GM23338 (cell line): ENCODE measurements around the gene RNF8.

Experiments
- CREB1 ChIP-seq: fragments of 250-450 bp; sonication (Bioruptor Pico); IDR thresholded peaks from 2 replicates; pipeline ENCODE4 v1.5.0; 2020; ENCODE audit warnings: low read depth, mild to moderate bottlenecking, moderate library complexity
- EZH2 ChIP-seq: fragments of 200-600 bp; sonication (generic); IDR thresholded peaks from one replicate; pipeline ENCODE4 v1.8.0; 2017; ENCODE audit warnings: antibody characterized with exemption, mild to moderate bottlenecking, low read depth; ENCODE audit not compliant: unreplicated experiment
- EZH2phosphoT487 ChIP-seq: fragments of 200-600 bp; sonication (generic); IDR thresholded peaks from one replicate; pipeline ENCODE4 v1.8.1; 2018; ENCODE audit warnings: antibody characterized with exemption; ENCODE audit not compliant: unreplicated experiment
- NANOG ChIP-seq: IDR thresholded peaks from 2 replicates; pipeline ENCODE4 v1.6.1; 2016; ENCODE audit warnings: antibody characterized with exemption, borderline replicate concordance
- POLR2AphosphoS5 ChIP-seq: IDR thresholded peaks from 2 replicates; pipeline ENCODE4 v1.6.1; 2016; ENCODE audit warnings: antibody characterized with exemption, low read depth
- STAT1 ChIP-seq: IDR thresholded peaks from one replicate; pipeline ENCODE4 v1.6.1; 2016; ENCODE audit warnings: antibody characterized with exemption; ENCODE audit not compliant: unreplicated experiment
- ZNF331 ChIP-seq: fragments of 250-450 bp; sonication (Bioruptor Pico); IDR thresholded peaks from 2 replicates; pipeline ENCODE4 v1.5.0; 2020; ENCODE audit warnings: low read depth, mild to moderate bottlenecking, moderate library complexity
- TF ChIP-seq, protein P1 (sequence below), 2 experiments: fragments of 200-600 bp in 1 of 2; sonication (generic) in 1 of 2; conservative IDR thresholded peaks; 2 replicates each; pipeline versions ENCODE4 v1.5.1 to v1.6.1; 2016 to 2017; ENCODE audit warnings: antibody characterized with exemption in 2 of 2, low read depth in 2 of 2, mild to moderate bottlenecking in 2 of 2, moderate library complexity in 1 of 2
- TF ChIP-seq, protein P2 (sequence below): IDR thresholded peaks from one replicate; pipeline ENCODE4 v1.6.1; 2018; ENCODE audit warnings: antibody characterized with exemption; ENCODE audit not compliant: unreplicated experiment
- TF ChIP-seq, protein P3 (sequence below): IDR thresholded peaks from 2 replicates; pipeline ENCODE4 v1.6.1; 2016; ENCODE audit warnings: antibody characterized with exemption

DNA sequence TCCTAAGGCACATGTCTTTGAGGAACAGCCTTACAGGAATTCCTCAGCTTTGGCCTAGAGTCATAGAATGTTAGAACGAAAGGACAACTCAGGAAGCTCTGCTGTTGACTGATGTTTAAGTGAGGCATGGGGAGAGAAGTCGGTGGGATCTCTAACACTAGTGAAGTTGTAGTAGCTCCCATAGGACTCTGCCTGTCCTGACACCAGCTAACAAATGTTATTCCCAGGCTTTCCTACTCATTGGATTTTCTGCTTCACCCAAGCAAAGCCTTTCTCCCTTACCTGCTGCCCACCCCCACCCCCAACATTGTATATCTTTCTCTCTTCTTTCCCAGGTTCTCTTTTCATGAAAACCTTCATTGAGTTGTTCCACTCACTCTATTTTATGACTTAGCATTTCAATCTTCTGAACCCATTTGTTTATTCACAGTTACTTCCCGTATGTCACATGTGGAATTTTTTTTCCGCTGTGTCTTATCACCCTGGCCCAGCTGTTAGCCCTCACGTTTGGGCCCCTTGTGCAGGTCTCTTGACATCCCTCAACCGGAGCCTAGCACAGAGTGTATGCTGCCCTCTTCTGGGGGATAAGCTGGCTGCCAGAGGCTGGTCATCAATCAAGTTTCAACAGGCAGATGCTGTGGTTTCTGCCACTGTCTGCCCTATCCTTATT, 39.2 kb upstream of the RNF8 start:
- TF ChIP-seq EZH2 (no peak), EZH2phosphoT487 (no peak), POLR2AphosphoS5 (no peak), ZNF331 (CRISPR knock-in tag) (no peak), CREB1 (CRISPR knock-in tag) (no peak), NANOG (no peak), STAT1 (no peak)
- TF ChIP-seq, protein P1, sequence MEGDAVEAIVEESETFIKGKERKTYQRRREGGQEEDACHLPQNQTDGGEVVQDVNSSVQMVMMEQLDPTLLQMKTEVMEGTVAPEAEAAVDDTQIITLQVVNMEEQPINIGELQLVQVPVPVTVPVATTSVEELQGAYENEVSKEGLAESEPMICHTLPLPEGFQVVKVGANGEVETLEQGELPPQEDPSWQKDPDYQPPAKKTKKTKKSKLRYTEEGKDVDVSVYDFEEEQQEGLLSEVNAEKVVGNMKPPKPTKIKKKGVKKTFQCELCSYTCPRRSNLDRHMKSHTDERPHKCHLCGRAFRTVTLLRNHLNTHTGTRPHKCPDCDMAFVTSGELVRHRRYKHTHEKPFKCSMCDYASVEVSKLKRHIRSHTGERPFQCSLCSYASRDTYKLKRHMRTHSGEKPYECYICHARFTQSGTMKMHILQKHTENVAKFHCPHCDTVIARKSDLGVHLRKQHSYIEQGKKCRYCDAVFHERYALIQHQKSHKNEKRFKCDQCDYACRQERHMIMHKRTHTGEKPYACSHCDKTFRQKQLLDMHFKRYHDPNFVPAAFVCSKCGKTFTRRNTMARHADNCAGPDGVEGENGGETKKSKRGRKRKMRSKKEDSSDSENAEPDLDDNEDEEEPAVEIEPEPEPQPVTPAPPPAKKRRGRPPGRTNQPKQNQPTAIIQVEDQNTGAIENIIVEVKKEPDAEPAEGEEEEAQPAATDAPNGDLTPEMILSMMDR (conservative IDR thresholded peaks at IDR 0.05; ENCODE audit: low read depth in 2 of 2): peak; percentile 70 to 89
- TF ChIP-seq, protein P2, sequence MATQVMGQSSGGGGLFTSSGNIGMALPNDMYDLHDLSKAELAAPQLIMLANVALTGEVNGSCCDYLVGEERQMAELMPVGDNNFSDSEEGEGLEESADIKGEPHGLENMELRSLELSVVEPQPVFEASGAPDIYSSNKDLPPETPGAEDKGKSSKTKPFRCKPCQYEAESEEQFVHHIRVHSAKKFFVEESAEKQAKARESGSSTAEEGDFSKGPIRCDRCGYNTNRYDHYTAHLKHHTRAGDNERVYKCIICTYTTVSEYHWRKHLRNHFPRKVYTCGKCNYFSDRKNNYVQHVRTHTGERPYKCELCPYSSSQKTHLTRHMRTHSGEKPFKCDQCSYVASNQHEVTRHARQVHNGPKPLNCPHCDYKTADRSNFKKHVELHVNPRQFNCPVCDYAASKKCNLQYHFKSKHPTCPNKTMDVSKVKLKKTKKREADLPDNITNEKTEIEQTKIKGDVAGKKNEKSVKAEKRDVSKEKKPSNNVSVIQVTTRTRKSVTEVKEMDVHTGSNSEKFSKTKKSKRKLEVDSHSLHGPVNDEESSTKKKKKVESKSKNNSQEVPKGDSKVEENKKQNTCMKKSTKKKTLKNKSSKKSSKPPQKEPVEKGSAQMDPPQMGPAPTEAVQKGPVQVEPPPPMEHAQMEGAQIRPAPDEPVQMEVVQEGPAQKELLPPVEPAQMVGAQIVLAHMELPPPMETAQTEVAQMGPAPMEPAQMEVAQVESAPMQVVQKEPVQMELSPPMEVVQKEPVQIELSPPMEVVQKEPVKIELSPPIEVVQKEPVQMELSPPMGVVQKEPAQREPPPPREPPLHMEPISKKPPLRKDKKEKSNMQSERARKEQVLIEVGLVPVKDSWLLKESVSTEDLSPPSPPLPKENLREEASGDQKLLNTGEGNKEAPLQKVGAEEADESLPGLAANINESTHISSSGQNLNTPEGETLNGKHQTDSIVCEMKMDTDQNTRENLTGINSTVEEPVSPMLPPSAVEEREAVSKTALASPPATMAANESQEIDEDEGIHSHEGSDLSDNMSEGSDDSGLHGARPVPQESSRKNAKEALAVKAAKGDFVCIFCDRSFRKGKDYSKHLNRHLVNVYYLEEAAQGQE: no peak
- TF ChIP-seq, protein P3, sequence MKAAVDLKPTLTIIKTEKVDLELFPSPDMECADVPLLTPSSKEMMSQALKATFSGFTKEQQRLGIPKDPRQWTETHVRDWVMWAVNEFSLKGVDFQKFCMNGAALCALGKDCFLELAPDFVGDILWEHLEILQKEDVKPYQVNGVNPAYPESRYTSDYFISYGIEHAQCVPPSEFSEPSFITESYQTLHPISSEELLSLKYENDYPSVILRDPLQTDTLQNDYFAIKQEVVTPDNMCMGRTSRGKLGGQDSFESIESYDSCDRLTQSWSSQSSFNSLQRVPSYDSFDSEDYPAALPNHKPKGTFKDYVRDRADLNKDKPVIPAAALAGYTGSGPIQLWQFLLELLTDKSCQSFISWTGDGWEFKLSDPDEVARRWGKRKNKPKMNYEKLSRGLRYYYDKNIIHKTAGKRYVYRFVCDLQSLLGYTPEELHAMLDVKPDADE: no peak
